ENCODE results near the gene SLC8A2. TPM values are rescaled to one million over a fixed set of nuclear protein-coding genes. Genes with fewer than 3 reads are reported as not detected.
A peak's percentile ranks its signal among the peaks of the same experiment; 100 is the strongest.

The SLC8A2 gene
- total RNA-seq, 3 donors from 2014 or later (not counting 1 experiment from before 2014, with no cell fraction given): 0.20 TPM; not detected in 2

GRCh38 chr19:47437500-47437899 is 34.2 kb downstream of the SLC8A2 start:
- Histone ChIP-seq H3K9me3 (ENCODE audit: control insufficient read depth, insufficient read depth, low read length) (no peaks in the 10 kb centered on the region), H3K36me3 (ENCODE audit: control insufficient read depth, insufficient read depth, low read length) (no peaks in the 10 kb centered on the region), H3K4me1 (ENCODE audit: control insufficient read depth, insufficient read depth, low read length) (peaks cover 4% of the 10 kb centered on the region), H3K27ac (ENCODE audit: low read length) (no peak overlapping the region), H3K27me3 (ENCODE audit: control insufficient read depth, insufficient read depth, low read length) (peaks cover 3% of the 10 kb centered on the region), H3K4me3 (ENCODE audit: low read length) (no peak overlapping the region)
- H3K9me3 Mint-ChIP-seq: no peaks in the 10 kb centered on the region
- no peak for TF ChIP-seq CTCF (IDR thresholded peaks at IDR 0.05)
- H3K36me3 Mint-ChIP-seq: no peaks in the 10 kb centered on the region
- H3K27ac Mint-ChIP-seq: no peak overlapping the region
- H3K27me3 Mint-ChIP-seq (ENCODE audit: low read depth in 2 of 2): peaks cover 51 to 63% of the 10 kb centered on the region in 2 donors
- ATAC-seq (no peak), DNase-seq (no peak)
- intact Hi-C loops (cut with micrococcal nuclease): loop anchor here (2.0 to 5.0 kb wide), 2 partner anchors 80 to 261 kb away; partner anchors contain the start of gene NAPA
- WGBS (ENCODE audit: insufficient coverage): 43% methylated on average over 10 of the region's 12 CpGs
- H3K4me3 Mint-ChIP-seq: no peak overlapping the region
- peaks cover 12 to 13% of the 10 kb centered on the region in 2 donors for H3K4me1 Mint-ChIP-seq

GRCh38 chr19:47436712-47437401 is 34.8 kb downstream of the SLC8A2 start:
- Mint-ChIP-seq H3K36me3 (no peaks in the 10 kb centered on the region), H3K4me1 (peaks cover 12 to 13% of the 10 kb centered on the region in 2 donors), H3K9me3 (no peaks in the 10 kb centered on the region), H3K27me3 (ENCODE audit: low read depth in 2 of 2) (peaks cover 51 to 65% of the 10 kb centered on the region in 2 donors), H3K4me3 (no peak overlapping the region), H3K27ac (peak overlapping the region in 1 of 2 donors; percentile 15)
- intact Hi-C loops (cut with micrococcal nuclease): loop anchor here (1.0 to 5.0 kb wide), 4 partner anchors 80 to 306 kb away; partner anchors contain the start of gene NAPA
- peak; percentile 82 for TF ChIP-seq CTCF (IDR thresholded peaks at IDR 0.05)
- H3K27ac ChIP-seq (ENCODE audit: low read length): no peak overlapping the region
- ATAC-seq (peak; percentile 92 to 99 (median 98)), DNase-seq (peak; percentile 81 to 92)
- H3K4me1 ChIP-seq (ENCODE audit: control insufficient read depth, insufficient read depth, low read length): peaks cover 4% of the 10 kb centered on the region
- WGBS (ENCODE audit: insufficient coverage): 37% methylated on average over 17 of the region's 17 CpGs
- peaks cover 3% of the 10 kb centered on the region for H3K27me3 ChIP-seq (ENCODE audit: control insufficient read depth, insufficient read depth, low read length)
- no peaks in the 10 kb centered on the region for H3K9me3 ChIP-seq (ENCODE audit: control insufficient read depth, insufficient read depth, low read length)
- H3K36me3 ChIP-seq (ENCODE audit: control insufficient read depth, insufficient read depth, low read length): no peaks in the 10 kb centered on the region
- no peak overlapping the region for H3K4me3 ChIP-seq (ENCODE audit: low read length)

- peaks cover 48 to 61% of the 10 kb centered on the region in 2 donors for H3K27me3 Mint-ChIP-seq (ENCODE audit: low read depth in 2 of 2)
- DNase-seq: no peak
- H3K36me3 ChIP-seq (ENCODE audit: control insufficient read depth, insufficient read depth, low read length): no peaks in the 10 kb centered on the region
Observed at GRCh38 chr19:47435883-47436417, 35.7 kb downstream of the SLC8A2 start.

More at GRCh38 chr19:47435883-47436417, 35.7 kb downstream of the SLC8A2 start:
- no peak for ATAC-seq
- Histone ChIP-seq H3K27me3 (ENCODE audit: control insufficient read depth, insufficient read depth, low read length) (peaks cover 8% of the 10 kb centered on the region), H3K4me3 (ENCODE audit: low read length) (no peak overlapping the region), H3K9me3 (ENCODE audit: control insufficient read depth, insufficient read depth, low read length) (no peaks in the 10 kb centered on the region), H3K4me1 (ENCODE audit: control insufficient read depth, insufficient read depth, low read length) (peaks cover 4% of the 10 kb centered on the region), H3K27ac (ENCODE audit: low read length) (no peak overlapping the region)
- Mint-ChIP-seq H3K9me3 (no peaks in the 10 kb centered on the region), H3K27ac (no peak overlapping the region), H3K36me3 (no peaks in the 10 kb centered on the region), H3K4me3 (no peak overlapping the region), H3K4me1 (peaks cover 12 to 13% of the 10 kb centered on the region in 2 donors)
- intact Hi-C loops (cut with micrococcal nuclease): loop anchor here (1.0 to 5.0 kb wide), 4 partner anchors 81 to 307 kb away; partner anchors contain the start of gene NAPA
- no peak for TF ChIP-seq CTCF (IDR thresholded peaks at IDR 0.05)
- WGBS (ENCODE audit: insufficient coverage): 83% methylated on average over 6 of the region's 6 CpGs
